Fibroblast of the aortic adventitia (primary cell): ENCODE results near the gene CACNA1B. TPM values are rescaled to one million over a fixed set of nuclear protein-coding genes. Genes with fewer than 3 reads are reported as not detected.

ENCODE experiments used
- DNase-seq: peaks from one replicate; pipeline ENCODE4 v3.0.0-alpha.2; 2010; ENCODE audit warnings: low read depth
- H3K4me3 ChIP-seq: 2 replicates; pipeline ENCODE4 v1.5.1; 2011; ENCODE audit warnings: low read depth, mild to moderate bottlenecking, control low read depth, low read length, moderate library complexity
- CTCF ChIP-seq: IDR thresholded peaks from 2 replicates; pipeline ENCODE4 v1.5.1; 2011; ENCODE audit warnings: mild to moderate bottlenecking, low read length, control low read depth, inconsistent platforms; ENCODE audit not compliant: insufficient read depth
- total RNA-seq: library from RNA; depleted of rRNA; stranded (reverse); fragments of >200 nt; gene quantifications from 2 replicates; pipeline ENCODE4 v1.2.3, GENCODE V29; 2012; ENCODE audit warnings: low replicate concordance

CACNA1B gene
- total RNA-seq, 1 donor = under 0.01 TPM

- no peak for TF ChIP-seq CTCF
- H3K4me3 ChIP-seq = no peak overlapping the region
- DNase-seq = no peak
Observed at GRCh38 chr9:138003485-138004190, 126.1 kb downstream of the CACNA1B start.

- no peak for DNase-seq
- TF ChIP-seq CTCF = no peak
- H3K4me3 ChIP-seq = no peak overlapping the region
Observed at GRCh38 chr9:138006576-138007233, 129.1 kb downstream of the CACNA1B start.

GRCh38 chr9:138007566-138007917, 130.0 kb downstream of the CACNA1B start:
- no peak overlapping the region for H3K4me3 ChIP-seq
- TF ChIP-seq CTCF = no peak
- no peak for DNase-seq

GRCh38 chr9:138007918-138008841, 130.6 kb downstream of the CACNA1B start:
- no peak for DNase-seq
- no peak for TF ChIP-seq CTCF
- H3K4me3 ChIP-seq = no peak overlapping the region

GRCh38 chr9:138009016-138009802, 131.6 kb downstream of the CACNA1B start:
- DNase-seq = no peak
- no peak for TF ChIP-seq CTCF
- no peak overlapping the region for H3K4me3 ChIP-seq
